ENCODE results near the gene BORCS6.
"Not testable (repeated sequence)": the region's sequence is repeated elsewhere in the genome, so short reads cannot be mapped to it uniquely, and the experiment has no call there.

Gene BORCS6

GRCh38 chr17:8189711-8190477 lies at the start of gene BORCS6:
Gene BORCS6, minus strand, starts transcription at chr17:8190180. Its CDS starts 40 bp downstream, at chr17:8190140.
- peak; percentile 93 for DNase-seq (ENCODE audit: low spot score)

GRCh38 chr17:8237886-8238285 lies 47.9 kb upstream of the BORCS6 start:
- no peak for DNase-seq (ENCODE audit: low spot score)

GRCh38 chr17:8237175-8237574 lies 47.2 kb upstream of the BORCS6 start:
- no peak for DNase-seq (ENCODE audit: low spot score)

GRCh38 chr17:8235676-8236075 lies 45.7 kb upstream of the BORCS6 start:
- no peak for DNase-seq (ENCODE audit: low spot score)

DNA sequence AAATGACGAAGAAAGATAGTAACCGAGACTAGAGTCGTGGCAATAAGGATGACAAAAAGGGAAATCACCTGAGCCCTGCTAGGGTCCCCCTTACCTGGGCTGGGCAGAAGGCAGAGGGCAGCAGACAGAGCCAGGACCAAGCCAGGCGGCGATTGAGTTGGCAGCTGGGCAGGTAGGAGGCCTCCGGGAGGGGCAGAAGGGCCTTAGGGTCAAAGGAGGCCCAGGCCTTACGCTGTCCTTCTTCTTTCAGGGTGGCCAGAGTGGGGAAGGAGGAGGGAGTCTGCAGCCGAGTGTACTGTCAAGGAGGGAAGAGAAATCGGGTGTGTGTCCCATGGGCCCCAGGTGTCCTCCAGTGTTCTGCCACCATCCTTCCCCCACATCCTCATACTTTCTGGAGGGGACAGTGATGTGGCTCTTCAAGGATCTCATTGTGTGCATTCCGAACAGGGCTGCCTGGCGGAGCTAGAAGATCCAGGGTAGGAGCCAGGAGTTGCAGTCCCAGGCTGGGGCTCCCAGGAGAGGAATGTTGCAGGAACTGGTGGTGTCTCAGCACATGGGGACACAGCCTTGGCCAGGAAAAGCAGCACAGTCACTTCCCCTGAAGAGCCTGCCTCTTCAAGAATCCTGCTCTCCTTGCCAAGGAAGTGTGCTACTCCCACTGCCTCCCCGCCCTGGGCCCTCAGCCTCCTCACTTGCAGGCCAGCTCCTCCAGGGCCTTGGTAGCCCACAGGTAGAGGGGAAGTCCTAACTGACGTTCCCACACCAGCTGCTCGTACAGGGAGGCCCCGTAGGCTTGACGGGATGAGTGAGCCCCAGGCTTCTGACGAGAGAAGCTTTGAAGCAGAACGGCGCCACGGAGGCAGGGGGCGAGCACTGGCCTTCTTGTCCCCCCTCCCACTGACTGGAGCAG lies 44.6 kb upstream of the BORCS6 start:
- no peak for DNase-seq (ENCODE audit: low spot score)

GRCh38 chr17:8231701-8232100 lies 41.7 kb upstream of the BORCS6 start:
- DNase-seq (ENCODE audit: low spot score) = no peak

DNA sequence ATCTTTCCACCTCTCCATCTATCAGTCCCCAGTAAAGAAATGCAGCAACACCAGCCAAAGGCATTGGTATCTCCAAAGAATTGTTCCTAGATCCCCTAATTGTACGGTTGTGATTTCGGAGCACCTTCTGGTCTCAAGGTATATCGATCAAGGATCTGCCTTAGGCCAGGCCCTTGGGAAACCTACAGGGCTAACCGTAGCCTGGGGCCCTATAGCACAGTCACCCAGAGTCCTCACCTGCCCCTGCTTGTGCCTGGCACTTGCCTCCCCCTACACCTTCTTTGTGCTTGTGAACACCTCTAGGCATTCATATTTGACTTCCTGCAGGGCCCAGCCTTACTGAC lies 37.2 kb upstream of the BORCS6 start:
- no peak for DNase-seq (ENCODE audit: low spot score)

GRCh38 chr17:8226536-8227237 lies 36.7 kb upstream of the BORCS6 start:
- peak; percentile 79 for DNase-seq (ENCODE audit: low spot score)

GRCh38 chr17:8225813-8226535 lies 36.0 kb upstream of the BORCS6 start:
- DNase-seq (ENCODE audit: low spot score) = peak; percentile 47

GRCh38 chr17:8224891-8225812 lies 35.2 kb upstream of the BORCS6 start:
- DNase-seq (ENCODE audit: low spot score) = no peak

DNA sequence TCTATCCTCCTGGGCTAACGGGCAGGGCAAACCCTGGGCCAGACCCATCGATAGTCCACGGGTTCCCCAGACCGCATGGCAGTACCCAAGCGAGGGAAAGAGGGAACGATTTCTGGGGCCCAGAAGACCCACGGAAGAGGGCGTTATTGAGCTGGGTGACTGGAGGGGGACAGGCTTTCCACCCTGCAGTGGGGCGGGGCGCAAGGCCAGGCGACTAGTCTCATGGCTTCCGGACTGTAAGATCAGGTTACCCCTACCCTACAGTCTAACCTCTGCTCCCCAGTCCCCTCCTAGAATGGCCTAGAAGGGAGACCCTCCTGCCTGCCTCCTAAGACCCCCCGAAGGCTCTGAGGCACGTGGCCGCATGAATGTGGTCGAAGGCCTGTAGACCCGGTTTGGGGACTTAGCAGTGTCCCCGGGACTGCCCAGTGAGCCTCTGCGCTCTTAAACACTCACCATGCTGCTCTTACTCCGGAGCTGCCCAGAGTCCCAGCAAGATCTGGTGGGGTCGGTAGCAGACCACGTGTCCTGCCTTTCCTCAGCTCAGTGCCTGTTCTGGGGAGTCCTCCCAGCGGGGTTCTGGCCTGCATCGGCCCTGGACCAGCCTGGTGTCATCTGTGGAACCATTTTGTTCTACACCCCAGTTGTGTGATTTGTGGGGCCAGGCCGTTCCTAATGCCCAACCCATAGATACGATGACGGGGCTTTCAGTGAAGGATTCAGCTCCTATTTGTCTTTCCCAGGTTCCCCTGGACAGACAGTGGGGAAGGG lies 33.6 kb upstream of the BORCS6 start:
- peak; percentile 20 for DNase-seq (ENCODE audit: low spot score)

GRCh38 chr17:8222630-8223355 lies 32.8 kb upstream of the BORCS6 start:
- DNase-seq (ENCODE audit: low spot score) = peak; percentile 84

DNA sequence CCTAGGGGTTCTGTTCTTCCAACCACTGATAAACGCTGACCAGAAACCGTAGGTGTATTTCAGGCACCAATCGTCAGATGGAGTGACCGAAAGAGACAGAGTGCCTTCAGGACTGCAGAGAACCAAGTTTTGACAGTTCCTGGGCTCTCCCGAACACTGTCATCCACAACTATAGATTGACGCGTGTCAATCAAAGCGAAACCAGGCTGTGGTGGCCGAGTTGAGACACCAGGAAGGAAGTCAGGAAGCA lies 32.3 kb upstream of the BORCS6 start:
- DNase-seq (ENCODE audit: low spot score) = no peak

DNA sequence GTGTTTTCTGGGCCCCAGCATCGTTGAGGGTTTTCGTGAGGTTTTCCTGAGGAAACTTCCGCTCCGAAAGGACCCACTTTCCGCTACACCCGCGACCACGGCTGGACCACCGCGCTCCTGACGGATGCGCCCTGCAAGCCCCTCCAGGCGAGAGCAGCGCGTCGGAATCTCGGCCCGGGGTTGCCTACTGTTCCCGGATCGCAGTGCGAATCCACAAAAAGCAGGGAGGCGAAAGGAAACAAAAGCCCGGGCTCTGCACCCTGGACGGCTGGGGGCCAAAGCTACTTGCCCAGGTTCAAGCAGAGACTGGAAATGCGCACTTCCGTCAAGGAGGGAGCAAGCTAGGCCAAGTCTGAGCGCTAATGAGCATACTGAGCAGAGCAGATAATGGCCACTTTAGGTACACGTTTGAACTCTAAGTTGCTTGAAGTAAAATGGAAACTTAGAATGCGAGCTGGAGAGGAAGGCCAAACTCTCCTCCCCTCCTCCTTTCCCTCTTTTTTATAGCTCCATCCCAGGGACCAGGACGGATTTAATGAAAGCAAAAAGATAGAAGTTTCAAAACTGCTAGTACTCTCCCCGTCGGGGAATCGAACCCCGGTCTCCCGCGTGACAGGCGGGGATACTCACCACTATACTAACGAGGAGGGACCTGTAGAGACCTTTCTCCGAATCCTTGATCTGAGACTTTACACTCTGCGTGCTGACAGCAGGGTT lies 31.8 kb upstream of the BORCS6 start:
- peak; percentile 58 for DNase-seq (ENCODE audit: low spot score)

DNA sequence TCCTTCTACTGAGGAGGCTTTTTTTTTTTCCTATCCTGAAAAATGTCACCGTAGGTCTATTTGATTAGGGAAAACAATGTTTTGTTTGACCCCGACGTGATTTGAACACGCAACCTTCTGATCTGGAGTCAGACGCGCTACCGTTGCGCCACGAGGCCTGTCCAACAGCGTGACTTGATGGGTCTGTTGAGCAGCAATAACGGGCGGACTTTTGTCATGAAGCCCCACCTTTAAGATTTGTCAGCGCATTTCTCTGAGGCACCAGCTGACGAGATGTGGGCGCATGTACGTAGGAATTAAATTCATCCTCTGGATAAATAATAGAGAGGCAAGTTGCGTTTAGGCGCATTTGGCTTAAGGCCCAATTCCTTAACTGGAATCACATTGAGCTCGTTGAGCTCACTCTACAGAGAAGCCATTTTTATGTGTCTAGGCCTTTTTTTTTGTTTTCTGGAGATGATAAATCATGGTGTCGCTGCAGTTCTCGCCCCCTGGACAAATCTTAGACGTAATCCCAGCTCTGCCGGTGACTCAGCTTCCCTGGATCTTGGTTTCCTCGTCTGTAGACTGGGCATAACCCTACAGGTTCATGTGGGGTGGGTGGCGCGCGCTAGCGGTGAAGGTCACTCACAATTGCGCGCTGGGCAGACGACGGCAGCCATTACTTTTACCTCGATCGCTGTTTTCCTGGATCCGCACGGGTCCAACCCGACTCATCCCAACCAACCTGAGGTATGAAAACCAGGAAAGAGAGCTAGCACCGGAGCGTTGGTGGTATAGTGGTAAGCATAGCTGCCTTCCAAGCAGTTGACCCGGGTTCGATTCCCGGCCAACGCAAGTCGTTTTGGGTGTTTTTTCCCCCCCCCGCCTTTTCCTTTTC lies 31.0 kb upstream of the BORCS6 start:
- DNase-seq (ENCODE audit: low spot score) = peak; percentile 68

DNA sequence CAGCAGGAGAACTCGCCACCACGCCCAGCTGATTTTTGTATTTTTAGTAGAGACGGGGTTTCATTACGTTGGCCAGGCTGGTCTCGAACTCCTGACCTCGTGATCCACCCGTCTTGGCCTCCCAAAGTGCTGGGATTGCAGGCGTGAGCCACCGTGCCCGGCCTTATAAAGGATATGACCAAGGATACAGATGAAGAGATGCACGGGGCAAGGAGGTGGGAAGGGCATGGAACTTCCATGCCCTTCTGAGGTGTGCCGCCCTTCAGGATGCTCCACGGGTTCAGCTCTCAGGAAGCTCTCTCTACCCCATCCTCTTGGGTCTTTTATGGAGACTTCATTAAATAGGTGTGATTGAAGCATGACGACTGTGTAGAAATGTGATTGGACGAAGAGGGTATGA lies 24.0 kb upstream of the BORCS6 start:
- DNase-seq (ENCODE audit: low spot score) = not testable (repeated sequence)

DNA sequence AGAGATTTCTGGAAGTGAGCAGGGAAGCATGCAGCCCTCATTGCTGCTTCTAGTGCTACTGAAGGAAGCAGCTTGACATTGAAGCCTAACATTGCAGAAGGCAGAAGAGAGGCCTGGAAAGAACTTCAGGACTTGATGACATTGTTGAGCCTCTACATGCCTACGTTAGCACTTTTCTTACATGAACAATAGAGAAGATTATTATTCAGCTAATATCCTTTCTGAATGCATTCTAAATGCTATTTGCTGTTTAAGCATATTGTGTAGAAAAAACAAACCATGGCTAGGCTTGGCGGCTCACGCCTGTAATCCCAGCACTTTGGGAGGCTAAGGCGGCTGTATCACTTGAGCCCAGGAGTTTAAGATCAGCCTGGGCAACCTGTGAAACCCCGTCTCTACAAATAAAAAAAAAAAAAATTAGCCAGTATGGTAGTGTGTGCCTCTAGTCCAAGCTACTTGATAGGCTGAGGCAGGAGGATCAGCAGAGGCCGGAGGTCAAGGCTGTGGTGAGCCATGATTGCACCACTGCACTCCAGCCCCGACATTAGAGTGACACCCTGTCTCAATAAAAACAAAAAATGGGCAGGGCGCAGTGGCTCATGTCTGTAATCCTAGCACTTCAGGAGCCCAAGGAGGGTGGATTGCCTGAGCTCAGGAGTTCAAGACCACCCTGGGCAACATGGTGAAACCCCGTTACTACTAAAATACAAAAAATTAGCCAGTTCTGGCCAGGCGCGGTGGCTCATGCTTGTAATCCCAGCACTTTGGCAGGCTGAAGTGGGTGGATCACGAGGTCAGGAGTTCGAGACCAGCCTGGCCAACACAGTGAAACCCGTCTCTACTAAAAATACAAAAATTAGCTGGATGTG lies 22.6 kb upstream of the BORCS6 start:
- no peak for DNase-seq (ENCODE audit: low spot score)
